IPS-NIHi7 (cell line): ENCODE results near the gene GDF2.

Source experiments
- DNase-seq: peaks from one replicate; pipeline ENCODE4 v3.0.0; 2012; ENCODE audit warnings: mixed read lengths; ENCODE audit errors: extremely low spot score

GDF2 gene

DNA sequence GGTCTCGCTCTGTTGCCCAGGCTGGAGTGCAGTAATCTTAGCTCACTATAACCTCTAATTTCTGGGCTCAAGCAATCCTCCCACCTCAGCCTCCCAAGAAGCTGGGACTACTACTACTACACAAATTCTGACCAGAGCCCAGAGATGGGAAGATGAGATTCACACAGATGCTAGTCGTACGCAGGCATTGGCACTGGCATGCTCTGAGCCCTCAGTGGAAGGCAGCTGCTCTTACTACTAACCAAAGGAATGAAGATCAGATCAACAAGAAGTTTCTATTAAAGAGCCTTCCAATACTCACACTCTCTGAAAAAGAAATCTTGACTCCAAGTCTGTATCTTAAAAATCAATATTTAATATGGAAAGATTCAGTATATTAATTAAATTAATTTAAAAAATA lies 10.7 kb downstream of the GDF2 start:
- DNase-seq, result no peak

DNA sequence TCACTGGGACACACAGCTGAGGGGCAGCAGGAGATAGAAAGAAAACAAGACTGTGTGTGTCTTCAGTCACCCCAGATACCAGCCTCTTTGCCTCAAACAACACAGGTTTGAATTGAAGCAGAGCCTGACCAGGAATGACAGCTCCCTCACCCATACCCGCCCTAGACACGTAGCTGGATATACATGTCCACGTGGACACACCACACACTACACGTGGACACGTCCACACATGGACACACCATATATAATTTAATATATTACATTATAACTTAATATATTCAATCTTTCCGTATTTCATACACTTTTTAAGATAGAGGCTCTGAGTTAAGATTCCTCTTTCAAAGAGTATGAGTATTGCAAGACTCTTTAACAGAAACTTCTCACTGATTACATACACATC lies 11.3 kb downstream of the GDF2 start:
- no peak for DNase-seq

DNA sequence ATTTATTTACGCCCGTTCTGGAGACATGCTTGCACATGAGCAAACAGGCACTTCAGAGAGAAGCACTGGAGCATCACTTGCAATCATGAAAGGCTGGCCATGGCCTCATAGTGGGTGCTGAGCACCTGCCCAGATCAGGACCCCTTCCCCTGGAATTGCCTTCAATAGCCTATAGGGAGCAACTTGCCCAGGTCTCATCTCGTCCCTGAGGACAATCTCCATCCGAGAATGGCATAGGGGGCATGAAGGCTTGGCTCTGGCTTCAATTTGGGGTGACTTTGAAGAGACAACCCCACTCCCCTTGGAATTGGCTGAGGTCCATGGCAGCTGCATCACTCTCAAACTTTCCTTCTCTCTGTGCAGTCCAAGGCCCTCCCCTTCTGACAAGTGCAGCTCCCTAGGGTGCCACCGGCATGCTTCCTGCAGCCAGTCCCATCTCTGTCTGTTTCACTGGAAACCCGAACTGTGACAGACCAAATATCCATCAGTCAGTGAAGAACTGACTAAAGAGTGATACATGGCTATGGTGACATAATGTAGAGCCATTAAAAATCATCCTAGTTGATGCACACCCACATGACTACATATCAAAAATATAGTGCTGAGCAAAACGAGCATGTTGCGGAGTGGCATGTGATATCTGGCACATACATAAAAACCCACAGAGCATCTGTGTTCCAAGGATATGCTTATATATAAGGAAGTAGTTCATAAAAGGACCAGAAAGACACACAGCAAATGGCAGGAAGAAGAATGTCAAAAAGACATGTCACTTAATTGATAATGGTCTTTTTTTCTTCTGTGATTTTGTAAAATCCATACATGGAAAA lies 12.4 kb downstream of the GDF2 start:
- DNase-seq, result no peak

DNA sequence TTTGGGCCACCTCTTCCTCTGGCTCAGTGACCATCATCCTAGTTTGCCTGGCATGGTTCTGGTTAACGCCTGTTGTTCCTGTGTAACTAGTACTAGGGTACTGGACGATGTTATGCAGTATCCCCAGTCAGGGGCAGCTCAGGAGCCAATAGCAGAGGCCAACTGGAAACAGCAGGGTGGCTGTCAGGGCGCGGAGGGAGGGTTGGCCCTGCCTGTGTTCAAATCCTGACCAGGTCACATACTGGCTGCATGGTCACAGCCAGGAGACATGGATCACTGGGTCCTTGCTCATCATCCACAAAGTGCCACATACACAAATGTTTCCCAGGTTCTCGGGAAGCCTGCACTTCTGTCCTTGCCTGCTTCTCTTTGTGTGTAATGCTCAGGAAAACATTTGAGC lies 13.7 kb downstream of the GDF2 start:
- no peak for DNase-seq

DNA sequence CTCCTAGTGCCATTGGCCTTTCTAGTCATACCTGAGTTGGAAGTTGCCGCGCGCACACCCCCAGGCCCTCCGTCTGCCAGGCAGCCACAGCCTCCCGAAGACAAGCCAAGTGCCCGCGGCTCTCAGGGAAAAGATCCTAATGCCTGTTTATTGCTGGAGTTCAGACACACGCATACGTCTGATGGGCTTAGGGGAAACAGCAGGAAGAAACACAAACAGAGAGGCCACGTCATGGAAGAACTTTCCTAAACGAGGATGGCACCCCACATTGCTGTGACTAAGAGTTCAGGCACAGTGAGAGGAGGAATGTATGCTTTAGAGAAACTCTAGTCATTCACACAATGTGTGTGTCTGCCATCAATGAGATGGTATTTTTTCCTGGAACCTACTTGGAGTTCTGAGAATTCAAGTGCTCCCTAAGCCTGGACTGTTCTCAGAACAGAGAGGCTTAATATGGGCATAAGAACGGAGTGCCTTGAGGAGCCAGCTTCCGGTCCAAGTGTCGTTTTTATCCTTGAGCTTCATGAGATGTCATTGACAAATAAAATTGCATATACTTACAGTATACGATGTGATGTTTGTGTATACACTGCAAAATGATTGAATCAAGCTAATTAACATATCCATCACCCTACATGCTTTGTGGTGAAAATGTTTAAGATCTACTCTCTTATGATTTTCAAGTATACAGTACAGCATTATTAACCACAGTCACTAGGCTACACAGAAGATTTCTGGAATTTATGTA lies 14.3 kb downstream of the GDF2 start:
- no peak for DNase-seq

DNA sequence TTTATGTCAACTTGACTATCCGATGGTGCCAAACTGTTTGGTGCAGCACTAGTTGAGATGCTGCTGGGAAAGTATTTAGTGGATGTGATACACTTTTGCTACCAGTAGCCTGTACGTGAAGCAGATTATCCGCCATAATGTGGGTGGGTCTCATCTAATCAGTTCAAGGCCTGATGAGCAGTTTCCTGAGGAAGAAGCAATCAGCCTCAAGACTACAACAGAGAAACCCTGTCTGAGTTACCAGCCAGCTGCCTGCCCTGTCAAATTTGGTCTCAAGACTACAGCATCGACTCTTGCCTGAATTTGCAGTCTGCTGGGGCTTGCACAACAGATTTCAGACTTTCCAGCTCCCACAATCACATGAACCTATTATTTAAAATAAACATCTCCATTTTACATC lies 15.1 kb downstream of the GDF2 start:
- no peak for DNase-seq

DNA sequence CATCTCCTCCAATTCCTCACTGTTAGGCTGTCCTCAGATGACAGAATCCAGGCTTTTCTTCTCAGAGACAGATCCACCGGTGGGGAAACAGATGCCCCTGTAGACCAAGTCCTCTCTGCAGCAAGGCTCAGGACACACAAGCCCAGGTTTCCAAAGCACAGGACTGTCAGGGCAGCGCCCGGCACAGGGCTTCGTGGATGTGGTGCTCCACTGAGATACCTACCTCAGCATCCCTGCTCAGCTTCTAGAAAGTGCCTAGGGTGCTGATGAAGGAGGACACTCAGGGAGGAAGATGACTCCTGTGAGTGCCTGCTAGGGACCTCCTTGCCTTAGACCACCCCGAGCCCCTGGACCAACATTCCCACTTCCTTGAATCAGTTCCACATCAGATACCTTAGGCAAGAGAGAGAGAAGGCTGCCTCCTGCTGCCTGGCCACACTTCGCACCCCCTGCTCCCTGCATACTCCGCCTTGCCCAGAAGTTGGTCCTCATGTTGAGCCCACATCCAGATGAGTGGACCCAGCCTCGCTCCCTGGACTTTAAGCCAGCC lies 17.0 kb downstream of the GDF2 start:
- DNase-seq, result no peak

DNA sequence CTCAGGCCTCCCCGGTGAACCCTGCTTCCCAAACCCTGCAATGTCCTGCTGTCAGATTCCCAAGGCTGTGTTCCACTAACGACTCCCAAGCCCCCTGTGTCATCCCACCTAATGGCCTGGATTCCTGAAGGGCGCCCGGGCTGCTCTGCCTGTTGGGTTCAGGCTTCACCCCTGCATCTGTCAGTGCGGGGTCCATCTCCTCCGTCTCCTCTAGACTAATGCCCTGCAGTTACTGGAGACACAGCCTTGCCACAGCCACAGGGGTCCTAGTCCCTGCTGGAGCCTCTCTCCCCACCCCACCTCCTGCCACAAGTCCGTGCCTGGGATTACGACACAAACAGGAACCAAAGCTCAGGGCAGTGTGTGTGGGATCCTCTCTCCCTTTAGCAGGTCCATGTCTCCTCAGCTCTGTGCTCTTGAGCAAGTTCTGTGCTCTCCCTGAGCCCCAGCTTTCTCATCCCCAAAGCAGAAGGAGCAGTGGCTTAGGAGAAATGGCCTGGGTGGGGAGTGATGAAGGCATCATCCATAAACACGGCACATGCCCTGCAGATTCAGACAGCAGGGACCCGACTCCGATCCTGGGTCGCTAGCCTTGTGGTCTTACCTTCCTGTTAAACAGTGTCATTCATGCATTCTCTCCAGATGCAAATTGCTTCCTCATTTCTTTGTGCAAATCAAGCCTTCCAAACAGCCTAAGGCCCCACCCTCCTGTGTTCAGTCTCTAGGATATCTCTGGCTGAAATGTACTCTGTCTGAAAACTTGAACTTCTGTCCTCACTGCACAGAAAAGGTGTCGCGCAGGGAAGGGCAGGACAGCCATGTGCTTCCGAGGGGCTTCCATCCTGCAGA lies 17.7 kb downstream of the GDF2 start:
- no peak for DNase-seq

DNA sequence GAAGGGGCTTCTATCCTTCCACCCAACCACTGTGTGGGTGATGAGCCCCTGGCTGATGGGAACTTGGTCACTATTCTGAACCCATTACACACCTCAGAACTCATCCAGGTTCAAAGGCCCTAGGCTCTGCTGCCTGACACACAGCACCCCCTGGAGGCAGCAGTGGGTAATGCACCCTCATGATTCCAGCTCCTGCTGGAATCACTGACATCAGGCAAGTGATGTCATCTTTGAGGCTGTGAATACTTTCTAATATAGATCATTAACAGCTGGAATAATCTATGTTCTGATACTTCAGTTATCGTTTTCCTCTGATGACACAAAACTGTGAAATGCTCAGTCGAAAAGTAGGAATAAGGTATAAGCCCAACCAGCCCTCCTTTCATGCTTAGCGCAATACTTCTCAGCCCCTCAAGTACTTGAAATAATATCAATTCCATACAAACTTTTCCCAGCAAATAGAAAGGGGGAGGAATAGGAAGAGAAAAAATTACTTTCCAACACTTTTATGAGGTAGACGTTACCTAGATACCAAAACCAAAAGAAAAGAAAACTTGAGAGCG lies 18.4 kb downstream of the GDF2 start:
- peak; percentile 89 for DNase-seq

DNA sequence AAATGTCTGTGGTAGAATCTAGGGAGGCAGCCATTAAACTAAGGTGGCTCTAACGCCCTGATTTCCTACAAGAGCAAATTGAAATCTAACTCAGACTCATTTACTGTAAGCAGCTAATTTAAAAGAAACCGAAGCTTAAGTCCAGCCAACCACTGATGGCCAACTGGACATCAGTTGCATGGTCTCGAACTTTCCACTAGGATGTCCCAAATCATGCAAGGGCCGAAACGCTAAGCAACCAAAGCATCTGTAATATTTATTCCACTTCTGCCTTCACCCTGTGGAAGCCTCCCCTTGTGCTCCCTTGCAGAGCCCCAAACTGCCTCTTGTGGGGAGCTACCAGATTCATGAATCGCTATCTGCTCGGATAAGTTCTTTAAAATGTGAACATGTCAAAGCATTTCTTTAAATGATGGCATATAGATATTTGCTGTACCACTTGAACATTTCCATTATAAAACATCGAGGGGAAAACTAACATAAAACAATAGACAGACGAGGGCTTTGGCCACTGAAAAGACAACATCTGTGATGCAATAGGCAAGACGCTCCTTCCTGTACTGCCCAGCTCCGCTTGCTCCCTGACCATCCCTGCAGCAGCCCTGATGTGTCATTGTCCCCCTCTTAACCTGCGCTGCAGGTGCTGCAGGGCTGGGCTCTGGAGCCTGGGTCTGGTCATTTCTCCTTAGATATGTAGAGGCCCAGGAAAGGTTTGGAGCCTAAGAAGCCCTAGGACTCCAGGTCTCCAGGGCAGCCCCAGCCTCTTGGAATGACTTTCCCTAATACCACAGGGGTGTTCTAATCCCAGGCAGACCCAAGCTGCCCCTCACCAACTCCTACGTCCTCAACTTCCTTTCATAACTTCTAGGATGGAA lies 23.0 kb downstream of the GDF2 start:
- DNase-seq, result no peak

DNA sequence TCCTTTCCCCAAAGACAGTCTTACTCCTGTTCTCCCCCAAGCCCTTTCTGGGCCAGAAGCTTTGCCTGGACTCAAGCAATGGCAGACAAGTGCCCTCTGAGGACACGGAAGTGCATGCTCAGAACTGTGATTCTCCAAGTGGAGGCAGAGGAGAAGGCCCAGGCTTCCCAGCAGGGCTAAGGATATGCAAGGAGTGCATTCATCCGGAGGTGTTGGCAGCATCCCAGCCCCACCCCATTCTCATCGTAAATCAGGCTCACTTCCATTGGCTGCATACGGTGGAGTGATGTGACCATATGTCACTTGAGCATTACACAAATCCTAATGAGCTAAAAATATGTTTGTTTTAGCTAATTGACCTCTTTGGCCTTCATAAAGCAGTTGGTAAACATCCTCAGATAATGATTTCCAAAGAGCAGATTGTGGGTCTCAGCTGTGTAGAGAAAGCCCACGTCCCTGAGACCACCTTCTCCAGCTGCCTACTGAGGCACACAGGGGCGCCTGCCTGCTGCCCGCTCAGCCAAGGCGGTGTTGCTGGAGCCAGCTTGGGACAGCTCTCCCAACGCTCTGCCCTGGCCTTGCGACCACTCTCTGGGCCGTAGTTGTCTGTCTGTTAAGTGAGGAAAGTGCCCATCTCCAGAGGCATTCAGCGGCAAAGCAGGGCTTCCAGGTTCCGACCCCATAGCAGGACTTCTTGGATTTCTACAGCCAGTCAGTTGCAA lies 24.5 kb downstream of the GDF2 start:
- DNase-seq, result no peak

DNA sequence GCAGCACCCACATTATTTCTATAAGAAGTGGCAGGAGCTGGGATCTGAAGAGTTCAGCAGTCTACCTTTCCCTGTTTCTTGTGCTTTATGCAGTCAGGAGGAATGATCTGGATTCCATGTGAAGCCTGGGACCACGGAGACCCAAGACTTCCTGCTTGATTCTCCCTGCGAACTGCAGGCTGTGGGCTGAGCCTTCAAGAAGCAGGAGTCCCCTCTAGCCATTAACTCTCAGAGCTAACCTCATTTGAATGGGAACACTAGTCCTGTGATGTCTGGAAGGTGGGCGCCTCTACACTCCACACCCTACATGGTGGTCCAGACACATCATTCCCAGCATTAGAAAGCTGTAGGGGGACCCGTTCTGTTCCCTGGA lies 25.0 kb downstream of the GDF2 start:
- DNase-seq, result no peak

DNA sequence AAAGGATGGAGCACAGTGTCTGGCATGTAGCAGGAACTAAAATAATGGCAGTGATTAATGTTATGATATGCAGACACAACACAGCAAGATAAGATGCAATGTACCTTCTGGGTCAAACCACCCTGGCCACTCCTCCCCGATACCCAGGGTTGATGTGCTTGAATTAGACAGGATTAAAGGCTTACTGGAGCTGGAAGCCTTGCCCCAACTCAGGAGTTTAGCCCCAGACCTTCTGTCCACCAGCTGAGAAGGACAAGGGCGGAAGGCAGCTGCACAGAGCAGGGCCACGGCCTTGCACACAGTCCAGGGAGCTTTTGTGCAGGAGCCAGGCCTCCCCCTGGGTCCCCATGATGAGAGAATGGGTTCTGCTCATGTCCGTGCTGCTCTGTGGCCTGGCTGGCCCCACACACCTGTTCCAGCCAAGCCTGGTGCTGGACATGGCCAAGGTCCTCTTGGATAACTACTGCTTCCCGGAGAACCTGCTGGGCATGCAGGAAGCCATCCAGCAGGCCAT lies 25.9 kb downstream of the GDF2 start, which contains the start of gene RBP3:
RBP3 (plus strand) TSS at position 226 of the 514 bp plus-strand sequence; CDS start at position 348, 122 bp downstream.
- DNase-seq, result no peak

DNA sequence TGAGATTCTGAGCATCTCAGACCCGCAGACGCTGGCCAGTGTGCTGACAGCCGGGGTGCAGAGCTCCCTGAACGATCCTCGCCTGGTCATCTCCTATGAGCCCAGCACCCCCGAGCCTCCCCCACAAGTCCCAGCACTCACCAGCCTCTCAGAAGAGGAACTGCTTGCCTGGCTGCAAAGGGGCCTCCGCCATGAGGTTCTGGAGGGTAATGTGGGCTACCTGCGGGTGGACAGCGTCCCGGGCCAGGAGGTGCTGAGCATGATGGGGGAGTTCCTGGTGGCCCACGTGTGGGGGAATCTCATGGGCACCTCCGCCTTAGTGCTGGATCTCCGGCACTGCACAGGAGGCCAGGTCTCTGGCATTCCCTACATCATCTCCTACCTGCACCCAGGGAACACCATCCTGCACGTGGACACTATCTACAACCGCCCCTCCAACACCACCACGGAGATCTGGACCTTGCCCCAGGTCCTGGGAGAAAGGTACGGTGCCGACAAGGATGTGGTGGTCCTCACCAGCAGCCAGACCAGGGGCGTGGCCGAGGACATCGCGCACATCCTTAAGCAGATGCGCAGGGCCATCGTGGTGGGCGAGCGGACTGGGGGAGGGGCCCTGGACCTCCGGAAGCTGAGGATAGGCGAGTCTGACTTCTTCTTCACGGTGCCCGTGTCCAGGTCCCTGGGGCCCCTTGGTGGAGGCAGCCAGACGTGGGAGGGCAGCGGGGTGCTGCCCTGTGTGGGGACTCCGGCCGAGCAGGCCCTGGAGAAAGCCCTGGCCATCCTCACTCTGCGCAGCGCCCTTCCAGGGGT lies 26.6 kb downstream of the GDF2 start:
- no peak for DNase-seq

DNA sequence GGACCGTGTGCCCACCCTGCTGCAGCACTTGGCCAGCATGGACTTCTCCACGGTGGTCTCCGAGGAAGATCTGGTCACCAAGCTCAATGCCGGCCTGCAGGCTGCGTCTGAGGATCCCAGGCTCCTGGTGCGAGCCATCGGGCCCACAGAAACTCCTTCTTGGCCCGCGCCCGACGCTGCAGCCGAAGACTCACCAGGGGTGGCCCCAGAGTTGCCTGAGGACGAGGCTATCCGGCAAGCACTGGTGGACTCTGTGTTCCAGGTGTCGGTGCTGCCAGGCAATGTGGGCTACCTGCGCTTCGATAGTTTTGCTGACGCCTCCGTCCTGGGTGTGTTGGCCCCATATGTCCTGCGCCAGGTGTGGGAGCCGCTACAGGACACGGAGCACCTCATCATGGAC lies 27.3 kb downstream of the GDF2 start:
- no peak for DNase-seq

DNA sequence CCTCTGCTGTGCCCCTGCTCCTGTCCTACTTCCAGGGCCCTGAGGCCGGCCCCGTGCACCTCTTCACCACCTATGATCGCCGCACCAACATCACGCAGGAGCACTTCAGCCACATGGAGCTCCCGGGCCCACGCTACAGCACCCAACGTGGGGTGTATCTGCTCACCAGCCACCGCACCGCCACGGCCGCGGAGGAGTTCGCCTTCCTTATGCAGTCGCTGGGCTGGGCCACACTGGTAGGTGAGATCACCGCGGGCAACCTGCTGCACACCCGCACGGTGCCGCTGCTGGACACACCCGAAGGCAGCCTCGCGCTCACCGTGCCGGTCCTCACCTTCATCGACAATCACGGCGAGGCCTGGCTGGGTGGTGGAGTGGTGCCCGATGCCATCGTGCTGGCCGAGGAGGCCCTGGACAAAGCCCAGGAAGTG lies 27.7 kb downstream of the GDF2 start:
- DNase-seq, result no peak

DNA sequence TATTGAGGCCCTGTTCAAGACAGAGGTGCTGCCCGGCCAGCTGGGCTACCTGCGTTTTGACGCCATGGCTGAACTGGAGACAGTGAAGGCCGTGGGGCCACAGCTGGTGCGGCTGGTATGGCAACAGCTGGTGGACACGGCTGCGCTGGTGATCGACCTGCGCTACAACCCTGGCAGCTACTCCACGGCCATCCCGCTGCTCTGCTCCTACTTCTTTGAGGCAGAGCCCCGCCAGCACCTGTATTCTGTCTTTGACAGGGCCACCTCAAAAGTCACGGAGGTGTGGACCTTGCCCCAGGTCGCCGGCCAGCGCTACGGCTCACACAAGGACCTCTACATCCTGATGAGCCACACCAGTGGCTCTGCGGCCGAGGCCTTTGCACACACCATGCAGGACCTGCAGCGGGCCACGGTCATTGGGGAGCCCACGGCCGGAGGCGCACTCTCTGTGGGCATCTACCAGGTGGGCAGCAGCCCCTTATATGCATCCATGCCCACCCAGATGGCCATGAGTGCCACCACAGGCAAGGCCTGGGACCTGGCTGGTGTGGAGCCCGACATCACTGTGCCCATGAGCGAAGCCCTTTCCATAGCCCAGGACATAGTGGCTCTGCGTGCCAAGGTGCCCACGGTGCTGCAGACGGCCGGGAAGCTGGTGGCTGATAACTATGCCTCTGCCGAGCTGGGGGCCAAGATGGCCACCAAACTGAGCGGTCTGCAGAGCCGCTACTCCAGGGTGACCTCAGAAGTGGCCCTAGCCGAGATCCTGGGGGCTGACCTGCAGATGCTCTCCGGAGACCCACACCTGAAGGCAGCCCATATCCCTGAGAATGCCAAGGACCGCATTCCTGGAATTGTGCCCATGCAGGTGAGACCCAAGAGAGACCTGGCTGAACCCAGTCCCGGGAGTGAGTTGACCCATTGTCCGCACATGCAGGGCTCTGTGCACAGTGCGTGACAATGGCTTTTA lies 28.7 kb downstream of the GDF2 start:
- no peak for DNase-seq
